ENCODE data around the gene SLC25A42. TPM values are rescaled to one million over a fixed set of nuclear protein-coding genes. Genes with fewer than 3 reads are reported as not detected.
A peak's percentile ranks its signal among the peaks of the same experiment; 100 is the strongest.
"Not testable (repeated sequence)": the region's sequence is repeated elsewhere in the genome, so short reads cannot be mapped to it uniquely, and the experiment has no call there.

The SLC25A42 gene
- total RNA-seq, 2 experiments from 2014 or later = 6.7 to 8.5 TPM

GRCh38 chr19:19135713-19136112, 71.9 kb downstream of the SLC25A42 start:
- H3K4me3 Mint-ChIP-seq; H3K27me3 Mint-ChIP-seq (ENCODE audit: low read depth); H3K9me3 Mint-ChIP-seq; DNase-seq; H3K27ac Mint-ChIP-seq: not testable (repeated sequence)
- Mint-ChIP-seq H3K36me3 (ENCODE audit: low read depth) (peaks cover 18% of the 10 kb centered on the region), H3K4me1 (ENCODE audit: low read depth) (peaks cover 27% of the 10 kb centered on the region)
- CTCF ChIA-PET = interaction anchor here (0.6 to 1.8 kb wide), 2 partner anchors 11 to 531 kb away, joined by 3 to 7 read pairs; no protein-coding TSS in a partner anchor
- intact Hi-C loops (cut with micrococcal nuclease) = loop anchor here (5.0 kb wide), 1 partner anchor 103 kb away; the partner anchor contains the start of genes ARMC6 and SUGP2

- Mint-ChIP-seq H3K27me3 (ENCODE audit: low read depth) (no peaks in the 10 kb centered on the region), H3K4me1 (ENCODE audit: low read depth) (peaks cover 27% of the 10 kb centered on the region), H3K27ac (peak overlapping the region; percentile 61), H3K36me3 (ENCODE audit: low read depth) (peaks cover 8% of the 10 kb centered on the region), H3K4me3 (peak overlapping the region; percentile 94), H3K9me3 (peaks cover 2% of the 10 kb centered on the region)
- CTCF ChIA-PET = no interaction called here
- intact Hi-C loops (cut with micrococcal nuclease) = loop anchor here (1.0 to 5.0 kb wide), 6 partner anchors 55 to 227 kb away; partner anchors contain the start of genes ARMC6, BORCS8, COPE and DDX49
- no peak for DNase-seq
Observed at GRCh38 chr19:19137556-19138108, 73.8 kb downstream of the SLC25A42 start.

GRCh38 chr19:19138109-19138981, 74.6 kb downstream of the SLC25A42 start, which contains the start of gene TMEM161A:
Gene TMEM161A, minus strand, starts transcription at chr19:19138478. Its CDS starts 50 bp downstream, at chr19:19138428.
- Mint-ChIP-seq H3K4me1 (ENCODE audit: low read depth) (peaks cover 27% of the 10 kb centered on the region), H3K9me3 (no peaks in the 10 kb centered on the region), H3K27me3 (ENCODE audit: low read depth) (no peaks in the 10 kb centered on the region), H3K4me3 (peak within 1 kb of the TSS; percentile 94), H3K27ac (peak within 1 kb of the TSS; percentile 61), H3K36me3 (ENCODE audit: low read depth) (peaks cover 1% of the 10 kb centered on the region)
- intact Hi-C loops (cut with micrococcal nuclease) = loop anchor here (1.0 to 5.0 kb wide), 6 partner anchors 54 to 226 kb away; partner anchors contain the start of genes ARMC6, BORCS8, COPE and DDX49
- CTCF ChIA-PET = interaction anchor here (0.6 to 0.8 kb wide), 4 partner anchors 55 to 550 kb away, joined by 3 to 5 read pairs (median 4); partner anchors contain the start of gene REX1BD
- DNase-seq = peak; percentile 98

- intact Hi-C loops (cut with micrococcal nuclease) = loop anchor here (1.0 to 5.0 kb wide), 4 partner anchors 77 to 225 kb away; partner anchors contain the start of genes ARMC6, SLC25A42 and SUGP2
- H3K27ac Mint-ChIP-seq = no peak overlapping the region
- no peaks in the 10 kb centered on the region for H3K9me3 Mint-ChIP-seq
- peaks cover 27% of the 10 kb centered on the region for H3K4me1 Mint-ChIP-seq (ENCODE audit: low read depth)
- CTCF ChIA-PET = interaction anchor here (0.6 to 2.6 kb wide), 5 partner anchors 27 to 689 kb away, joined by 3 to 9 read pairs (median 4); no protein-coding TSS in a partner anchor
- H3K4me3 Mint-ChIP-seq = no peak overlapping the region
- no peaks in the 10 kb centered on the region for H3K27me3 Mint-ChIP-seq (ENCODE audit: low read depth)
- no peak for DNase-seq
- no peaks in the 10 kb centered on the region for H3K36me3 Mint-ChIP-seq (ENCODE audit: low read depth)
Observed at GRCh38 chr19:19139876-19140229, 76.1 kb downstream of the SLC25A42 start.

GRCh38 chr19:19140476-19140875, 76.7 kb downstream of the SLC25A42 start:
- Mint-ChIP-seq H3K27me3 (ENCODE audit: low read depth) (no peaks in the 10 kb centered on the region), H3K36me3 (ENCODE audit: low read depth) (no peaks in the 10 kb centered on the region), H3K4me3 (no peak overlapping the region), H3K9me3 (no peaks in the 10 kb centered on the region), H3K4me1 (ENCODE audit: low read depth) (peaks cover 23% of the 10 kb centered on the region), H3K27ac (no peak overlapping the region)
- CTCF ChIA-PET = interaction anchor here (0.9 to 2.6 kb wide), 4 partner anchors 30 to 695 kb away, joined by 3 to 9 read pairs (median 6); no protein-coding TSS in a partner anchor
- intact Hi-C loops (cut with micrococcal nuclease) = no loop called here
- no peak for DNase-seq

GRCh38 chr19:19142347-19142746, 78.6 kb downstream of the SLC25A42 start:
- DNase-seq = no peak
- H3K4me1 Mint-ChIP-seq (ENCODE audit: low read depth) = peaks cover 17% of the 10 kb centered on the region
- H3K27me3 Mint-ChIP-seq (ENCODE audit: low read depth) = no peaks in the 10 kb centered on the region
- CTCF ChIA-PET = interaction anchor here (0.6 to 2.6 kb wide), 4 partner anchors 10 to 33 kb away, joined by 3 to 8 read pairs (median 3); no protein-coding TSS in a partner anchor
- no peak overlapping the region for H3K4me3 Mint-ChIP-seq
- H3K36me3 Mint-ChIP-seq (ENCODE audit: low read depth) = no peaks in the 10 kb centered on the region
- no peaks in the 10 kb centered on the region for H3K9me3 Mint-ChIP-seq
- no peak overlapping the region for H3K27ac Mint-ChIP-seq
- intact Hi-C loops (cut with micrococcal nuclease) = no loop called here

- CTCF ChIA-PET = interaction anchor here (0.6 to 3.3 kb wide), 16 partner anchors 9 to 366 kb away, joined by 3 to 27 read pairs (median 4); no protein-coding TSS in a partner anchor
- intact Hi-C loops (cut with micrococcal nuclease) = no loop called here
- no peaks in the 10 kb centered on the region for H3K9me3 Mint-ChIP-seq
Observed at GRCh38 chr19:19145281-19145680, 81.5 kb downstream of the SLC25A42 start.

GRCh38 chr19:19145684-19146608, 82.2 kb downstream of the SLC25A42 start:
- Mint-ChIP-seq H3K27ac (no peak overlapping the region), H3K4me1 (ENCODE audit: low read depth) (no peaks in the 10 kb centered on the region), H3K9me3 (no peaks in the 10 kb centered on the region), H3K27me3 (ENCODE audit: low read depth) (no peaks in the 10 kb centered on the region), H3K36me3 (ENCODE audit: low read depth) (no peaks in the 10 kb centered on the region), H3K4me3 (no peak overlapping the region)
- intact Hi-C loops (cut with micrococcal nuclease) = loop anchor here (1.0 to 2.0 kb wide), 5 partner anchors 29 to 497 kb away; partner anchors contain the start of gene GMIP
- DNase-seq = peak; percentile 92
- CTCF ChIA-PET = interaction anchor here (0.5 to 3.3 kb wide), 19 partner anchors 8 to 366 kb away, joined by 3 to 27 read pairs (median 4); no protein-coding TSS in a partner anchor

More at GRCh38 chr19:19145281-19145680, 81.5 kb downstream of the SLC25A42 start:
- Mint-ChIP-seq H3K27ac (no peak overlapping the region), H3K4me1 (ENCODE audit: low read depth) (no peaks in the 10 kb centered on the region), H3K4me3 (no peak overlapping the region), H3K27me3 (ENCODE audit: low read depth) (no peaks in the 10 kb centered on the region), H3K36me3 (ENCODE audit: low read depth) (no peaks in the 10 kb centered on the region)
- DNase-seq = no peak

GRCh38 chr19:19146865-19147264, 83.1 kb downstream of the SLC25A42 start:
- Mint-ChIP-seq H3K36me3 (ENCODE audit: low read depth) (no peaks in the 10 kb centered on the region), H3K27ac (no peak overlapping the region), H3K4me3 (no peak overlapping the region), H3K27me3 (ENCODE audit: low read depth) (no peaks in the 10 kb centered on the region), H3K9me3 (no peaks in the 10 kb centered on the region), H3K4me1 (ENCODE audit: low read depth) (no peaks in the 10 kb centered on the region)
- CTCF ChIA-PET = interaction anchor here (0.5 to 3.3 kb wide), 7 partner anchors 10 to 215 kb away, joined by 4 to 27 read pairs (median 7); no protein-coding TSS in a partner anchor
- intact Hi-C loops (cut with micrococcal nuclease) = loop anchor here (1.0 to 2.0 kb wide), 5 partner anchors 28 to 496 kb away; partner anchors contain the start of gene GMIP
- no peak for DNase-seq

- Mint-ChIP-seq H3K36me3 (ENCODE audit: low read depth) (no peaks in the 10 kb centered on the region), H3K27me3 (ENCODE audit: low read depth) (no peaks in the 10 kb centered on the region), H3K9me3 (no peaks in the 10 kb centered on the region), H3K4me1 (ENCODE audit: low read depth) (no peaks in the 10 kb centered on the region), H3K4me3 (no peak overlapping the region), H3K27ac (no peak overlapping the region)
- no peak for DNase-seq
- CTCF ChIA-PET = interaction anchor here (1.2 to 3.3 kb wide), 6 partner anchors 9 to 95 kb away, joined by 3 to 27 read pairs (median 6); no protein-coding TSS in a partner anchor
- intact Hi-C loops (cut with micrococcal nuclease) = loop anchor here (2.0 kb wide), 2 partner anchors 213 to 495 kb away; partner anchors contain the start of gene GMIP
Observed at GRCh38 chr19:19147344-19147743, 83.5 kb downstream of the SLC25A42 start.

GRCh38 chr19:19148504-19148903, 84.7 kb downstream of the SLC25A42 start:
- CTCF ChIA-PET = interaction anchor here (0.6 to 3.3 kb wide), 5 partner anchors 8 to 96 kb away, joined by 3 to 27 read pairs (median 6); no protein-coding TSS in a partner anchor
- H3K27ac Mint-ChIP-seq; H3K4me1 Mint-ChIP-seq (ENCODE audit: low read depth); H3K9me3 Mint-ChIP-seq; H3K27me3 Mint-ChIP-seq (ENCODE audit: low read depth); H3K36me3 Mint-ChIP-seq (ENCODE audit: low read depth); H3K4me3 Mint-ChIP-seq; DNase-seq; intact Hi-C loops (cut with micrococcal nuclease): not testable (repeated sequence)

Data from activated naive CD4-positive, alpha-beta T cell treated with anti-CD3 and anti-CD28 coated beads for 36 hours (primary cell).